ENCODE results near the gene NKX6-2.
"Not testable (repeated sequence)": the region's sequence is repeated elsewhere in the genome, so short reads cannot be mapped to it uniquely, and the experiment has no call there.

NKX6-2 gene

DNA sequence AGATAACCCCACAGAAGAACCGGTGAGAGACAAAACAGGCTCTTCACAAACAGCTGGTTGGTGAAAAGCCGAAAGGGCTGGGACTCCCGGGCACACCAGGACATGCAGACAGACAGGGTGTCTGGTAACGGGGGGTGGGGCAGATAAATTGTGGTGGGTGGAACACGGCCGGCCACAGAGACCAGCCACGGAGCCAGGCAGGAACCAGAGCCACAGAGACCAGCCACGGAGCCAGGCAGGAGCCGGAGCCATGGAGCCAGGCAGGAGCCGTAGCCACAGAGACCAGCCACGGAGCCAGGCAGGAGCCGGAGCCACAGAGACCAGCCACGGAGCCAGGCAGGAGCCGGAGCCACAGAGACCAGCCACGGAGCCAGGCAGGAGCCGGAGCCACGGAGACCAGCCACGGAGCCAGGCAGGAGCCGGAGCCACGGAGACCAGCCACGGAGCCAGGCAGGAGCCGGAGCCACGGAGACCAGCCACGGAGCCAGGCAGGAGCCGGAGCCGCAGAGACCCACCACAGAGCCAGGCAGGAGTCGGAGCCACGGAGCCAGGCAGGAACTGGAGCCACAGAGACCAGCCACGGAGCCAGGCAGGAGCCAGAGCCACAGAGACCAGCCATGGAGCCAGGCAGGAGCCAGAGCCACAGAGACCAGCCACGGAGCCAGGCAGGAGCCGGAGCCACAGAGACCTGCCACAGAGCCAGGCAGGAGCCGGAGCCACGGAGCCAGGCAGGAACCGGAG, 40.0 kb upstream of the NKX6-2 start:
- not testable (repeated sequence) for H3K27me3 Mint-ChIP-seq; DNase-seq (ENCODE audit: low spot score in 2 of 2); H3K4me3 Mint-ChIP-seq; H3K36me3 Mint-ChIP-seq (ENCODE audit: insufficient read depth); H3K9me3 Mint-ChIP-seq; ATAC-seq (replicated peaks; ENCODE audit: extremely low read depth, poor library complexity, severe bottlenecking); H3K27ac Mint-ChIP-seq (ENCODE audit: low read depth); H3K4me1 Mint-ChIP-seq

DNA sequence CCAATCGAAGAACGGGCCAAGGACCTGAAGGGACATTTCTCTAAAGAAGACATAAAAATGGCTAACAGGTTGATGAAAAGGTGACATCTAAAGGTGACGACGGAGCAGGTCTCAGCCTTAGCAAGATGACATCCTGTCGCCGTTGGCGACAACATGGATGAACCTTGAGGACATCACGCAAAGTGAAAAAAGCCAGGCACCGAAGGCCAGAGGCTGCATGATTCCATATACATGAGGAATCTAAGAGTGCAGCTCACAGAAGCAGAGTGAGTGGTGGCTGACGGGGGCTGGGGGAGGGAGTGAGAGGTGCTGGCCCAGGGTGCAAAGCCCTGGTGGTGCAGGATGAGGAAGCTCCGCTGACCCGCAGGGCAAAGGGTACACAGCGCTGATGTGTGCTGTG, 34.1 kb upstream of the NKX6-2 start:
- ATAC-seq (replicated peaks; ENCODE audit: extremely low read depth, poor library complexity, severe bottlenecking) (no peak), DNase-seq (ENCODE audit: low spot score in 2 of 2) (no peak)
- Mint-ChIP-seq H3K4me1 (no peaks in the 10 kb centered on the region), H3K27me3 (peaks cover 23% of the 10 kb centered on the region), H3K9me3 (no peaks in the 10 kb centered on the region), H3K36me3 (ENCODE audit: insufficient read depth) (no peaks in the 10 kb centered on the region), H3K27ac (ENCODE audit: low read depth) (no peak overlapping the region), H3K4me3 (no peak overlapping the region)

DNA sequence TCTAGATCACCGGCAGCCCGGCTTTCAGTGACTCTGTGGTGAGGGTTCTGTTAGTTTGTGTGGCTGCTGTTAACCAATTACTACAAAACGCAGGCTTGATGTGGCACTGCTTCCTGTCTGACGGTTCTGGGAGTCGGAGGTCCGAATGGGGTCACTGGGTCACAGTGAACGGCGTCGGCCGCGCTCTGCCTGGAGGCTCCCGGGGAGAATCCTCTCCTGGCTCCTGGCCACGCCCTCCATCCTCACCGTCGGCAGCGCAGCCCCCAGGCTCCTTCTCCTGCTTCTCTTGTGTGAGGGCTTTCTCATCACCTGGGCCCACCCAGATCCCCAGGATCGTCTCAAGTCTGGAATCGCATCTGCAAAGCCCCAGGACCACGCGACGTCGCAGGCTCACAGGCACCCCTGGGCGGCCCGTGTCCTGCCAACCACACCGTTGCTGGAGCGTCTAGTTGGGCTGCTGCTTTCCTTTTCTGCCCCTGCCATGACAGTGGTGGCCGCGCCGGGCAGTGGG, 31.8 kb upstream of the NKX6-2 start:
- DNase-seq (ENCODE audit: low spot score in 2 of 2) = no peak
- Mint-ChIP-seq H3K9me3 (no peaks in the 10 kb centered on the region), H3K36me3 (ENCODE audit: insufficient read depth) (no peaks in the 10 kb centered on the region), H3K27me3 (peaks cover 23% of the 10 kb centered on the region), H3K27ac (ENCODE audit: low read depth) (no peak overlapping the region), H3K4me1 (no peaks in the 10 kb centered on the region), H3K4me3 (no peak overlapping the region)
- no peak for ATAC-seq (replicated peaks; ENCODE audit: extremely low read depth, poor library complexity, severe bottlenecking)

DNA sequence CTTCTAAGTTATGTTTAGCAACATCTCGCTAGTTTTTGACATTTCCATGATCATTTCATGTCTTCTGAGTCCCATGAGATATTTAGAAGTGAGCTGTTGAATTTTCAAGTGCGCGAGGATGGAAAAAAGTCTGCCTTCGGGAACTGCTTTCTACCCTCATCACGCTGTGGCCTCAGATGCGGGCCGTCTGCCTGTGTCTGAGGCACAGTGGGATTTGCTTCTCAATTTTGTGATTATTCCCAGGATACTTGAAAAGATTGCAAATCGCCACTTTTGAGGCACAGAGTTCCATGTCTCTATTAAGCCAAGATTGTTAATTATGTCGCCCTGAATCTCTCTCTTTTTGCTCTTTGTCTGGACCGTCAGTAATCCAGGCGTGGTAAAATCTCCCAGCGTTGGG, 30.8 kb upstream of the NKX6-2 start:
- H3K36me3 Mint-ChIP-seq (ENCODE audit: insufficient read depth) = no peaks in the 10 kb centered on the region
- no peaks in the 10 kb centered on the region for H3K9me3 Mint-ChIP-seq
- no peak for DNase-seq (ENCODE audit: low spot score in 2 of 2)
- ATAC-seq (replicated peaks; ENCODE audit: extremely low read depth, poor library complexity, severe bottlenecking) = no peak
- H3K4me3 Mint-ChIP-seq = no peak overlapping the region
- no peaks in the 10 kb centered on the region for H3K4me1 Mint-ChIP-seq
- no peak overlapping the region for H3K27ac Mint-ChIP-seq (ENCODE audit: low read depth)
- peaks cover 23% of the 10 kb centered on the region for H3K27me3 Mint-ChIP-seq

DNA sequence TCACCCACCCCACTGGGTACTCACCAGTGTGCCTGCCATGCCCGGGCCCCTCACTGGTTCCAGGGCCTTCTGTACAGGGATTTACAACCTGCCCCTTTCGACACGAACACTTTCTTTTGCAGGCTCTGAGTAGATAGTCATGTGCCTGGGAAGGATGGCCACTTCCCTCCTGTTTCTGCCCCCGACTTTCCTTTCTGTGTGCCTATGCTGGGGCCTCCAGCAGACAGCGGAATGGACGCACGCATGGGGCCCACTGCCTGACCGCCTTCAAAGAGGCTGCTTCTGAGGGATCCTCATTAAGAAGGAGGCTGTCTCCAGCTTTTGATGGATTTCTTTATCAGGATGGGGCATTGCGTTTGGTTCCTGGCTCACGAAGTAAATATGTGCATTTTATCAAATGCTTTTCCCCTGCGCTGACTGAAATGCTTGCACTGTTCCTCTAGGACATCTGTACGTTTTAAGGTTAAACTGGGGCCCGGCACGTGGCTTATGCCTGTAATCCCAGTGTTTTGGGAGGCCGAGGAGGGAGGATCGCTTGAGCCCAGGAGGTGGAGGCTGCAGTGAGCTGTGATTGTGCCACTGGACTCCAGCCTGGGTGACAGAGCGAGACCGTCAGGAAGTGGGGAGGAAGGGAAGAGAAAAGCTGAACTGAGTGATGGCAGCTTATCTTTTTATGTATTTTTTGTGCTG, 29.4 kb upstream of the NKX6-2 start:
- Mint-ChIP-seq H3K27me3 (peaks cover 23% of the 10 kb centered on the region), H3K27ac (ENCODE audit: low read depth) (no peak overlapping the region), H3K4me1 (no peaks in the 10 kb centered on the region), H3K36me3 (ENCODE audit: insufficient read depth) (no peaks in the 10 kb centered on the region), H3K4me3 (no peak overlapping the region), H3K9me3 (no peaks in the 10 kb centered on the region)
- no peak for ATAC-seq (replicated peaks; ENCODE audit: extremely low read depth, poor library complexity, severe bottlenecking)
- DNase-seq (ENCODE audit: low spot score in 2 of 2) = no peak

DNA sequence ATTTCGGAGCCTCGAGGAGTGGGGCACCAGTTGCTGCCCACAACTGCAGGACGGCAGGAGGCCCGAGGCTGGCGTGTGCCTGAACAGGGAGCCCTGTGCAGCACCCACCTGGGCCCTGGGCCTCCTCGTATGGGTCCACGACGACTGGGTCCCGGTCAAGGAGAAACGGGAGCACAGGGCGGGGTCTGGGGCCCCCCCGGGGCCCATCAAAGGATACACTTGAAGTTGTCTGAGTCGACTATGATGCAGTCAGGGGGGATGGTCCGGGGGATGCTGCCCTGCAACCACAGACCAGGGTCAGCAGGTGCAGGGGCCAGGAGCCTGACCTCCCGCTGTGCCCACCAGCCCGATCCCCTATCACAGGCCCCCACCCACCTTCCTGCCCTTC, 28.5 kb upstream of the NKX6-2 start:
- H3K27me3 Mint-ChIP-seq = peaks cover 23% of the 10 kb centered on the region
- ATAC-seq (replicated peaks; ENCODE audit: extremely low read depth, poor library complexity, severe bottlenecking) (no peak), DNase-seq (ENCODE audit: low spot score in 2 of 2) (no peak)
- no peak overlapping the region for H3K4me3 Mint-ChIP-seq
- no peak overlapping the region for H3K27ac Mint-ChIP-seq (ENCODE audit: low read depth)
- H3K9me3 Mint-ChIP-seq = no peaks in the 10 kb centered on the region
- no peaks in the 10 kb centered on the region for H3K36me3 Mint-ChIP-seq (ENCODE audit: insufficient read depth)
- no peaks in the 10 kb centered on the region for H3K4me1 Mint-ChIP-seq

DNA sequence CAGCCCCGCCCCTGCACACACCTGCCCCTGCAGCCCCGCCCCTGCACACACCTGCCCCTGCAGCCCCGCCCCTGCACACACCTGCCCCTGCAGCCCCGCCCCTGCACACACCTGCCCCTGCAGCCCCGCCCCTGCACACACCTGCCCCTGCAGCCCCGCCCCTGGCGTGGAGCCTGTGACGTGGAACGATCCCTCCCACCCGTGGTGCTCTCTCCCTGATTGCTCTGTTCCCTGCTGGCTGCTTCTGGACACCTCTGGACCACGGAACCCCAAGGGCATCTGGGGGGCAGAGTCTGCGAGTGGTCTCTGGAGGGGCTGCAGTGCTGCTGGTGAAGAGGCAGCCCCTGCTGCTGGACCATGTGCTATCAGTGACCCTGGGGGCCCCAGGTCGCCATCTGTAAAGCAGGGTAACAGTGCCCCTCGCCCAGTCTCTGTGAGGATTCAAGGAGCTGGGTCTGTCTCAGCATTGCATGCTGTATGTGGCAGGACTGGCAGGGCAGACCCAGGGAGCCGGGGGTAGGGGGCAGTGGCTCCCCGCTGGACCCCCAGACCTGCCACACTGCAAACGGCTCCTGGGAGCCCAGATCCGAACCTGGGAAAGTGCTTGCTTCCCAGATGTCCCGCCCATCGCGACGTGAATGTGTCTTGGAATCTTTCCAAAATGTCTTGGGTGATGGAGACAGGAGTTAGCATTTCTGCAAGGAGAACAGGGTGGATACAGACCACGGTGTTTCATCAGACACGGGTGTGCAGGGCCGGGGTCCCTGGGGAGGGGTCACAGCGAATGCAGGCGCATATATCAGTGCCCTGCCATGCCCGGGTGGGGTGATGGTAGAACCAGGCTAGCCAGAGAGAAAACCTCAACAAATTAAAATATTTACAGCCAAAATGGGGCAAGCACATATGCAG, 27.9 kb upstream of the NKX6-2 start:
- Mint-ChIP-seq H3K9me3 (no peaks in the 10 kb centered on the region), H3K4me3 (no peak overlapping the region), H3K4me1 (no peaks in the 10 kb centered on the region), H3K27ac (ENCODE audit: low read depth) (no peak overlapping the region), H3K27me3 (peaks cover 23% of the 10 kb centered on the region), H3K36me3 (ENCODE audit: insufficient read depth) (no peaks in the 10 kb centered on the region)
- ATAC-seq (replicated peaks; ENCODE audit: extremely low read depth, poor library complexity, severe bottlenecking) = no peak
- DNase-seq (ENCODE audit: low spot score in 2 of 2) = no peak

DNA sequence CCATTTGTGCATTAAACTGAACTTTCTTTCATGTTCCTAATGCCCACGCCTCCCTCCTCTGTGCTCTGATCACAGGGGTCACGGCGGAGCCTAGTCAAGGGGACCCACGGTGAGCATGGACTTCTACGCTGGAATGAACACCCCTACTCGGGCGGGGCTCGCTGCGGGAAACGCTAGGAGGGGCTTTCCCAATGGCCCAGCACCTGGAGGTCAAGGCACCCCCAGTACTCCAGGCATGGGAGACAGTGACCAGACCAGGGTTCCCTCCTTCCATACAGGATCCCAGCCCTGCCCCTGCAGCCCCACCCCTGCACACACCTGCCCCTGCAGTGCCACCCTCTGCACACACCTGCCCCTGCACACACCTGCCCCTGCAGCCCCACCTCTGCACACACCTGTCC, 27.1 kb upstream of the NKX6-2 start:
- Mint-ChIP-seq H3K4me1 (no peaks in the 10 kb centered on the region), H3K27ac (ENCODE audit: low read depth) (no peak overlapping the region), H3K9me3 (no peaks in the 10 kb centered on the region), H3K4me3 (no peak overlapping the region), H3K27me3 (peaks cover 23% of the 10 kb centered on the region), H3K36me3 (ENCODE audit: insufficient read depth) (no peaks in the 10 kb centered on the region)
- ATAC-seq (replicated peaks; ENCODE audit: extremely low read depth, poor library complexity, severe bottlenecking) (no peak), DNase-seq (ENCODE audit: low spot score in 2 of 2) (no peak)

DNA sequence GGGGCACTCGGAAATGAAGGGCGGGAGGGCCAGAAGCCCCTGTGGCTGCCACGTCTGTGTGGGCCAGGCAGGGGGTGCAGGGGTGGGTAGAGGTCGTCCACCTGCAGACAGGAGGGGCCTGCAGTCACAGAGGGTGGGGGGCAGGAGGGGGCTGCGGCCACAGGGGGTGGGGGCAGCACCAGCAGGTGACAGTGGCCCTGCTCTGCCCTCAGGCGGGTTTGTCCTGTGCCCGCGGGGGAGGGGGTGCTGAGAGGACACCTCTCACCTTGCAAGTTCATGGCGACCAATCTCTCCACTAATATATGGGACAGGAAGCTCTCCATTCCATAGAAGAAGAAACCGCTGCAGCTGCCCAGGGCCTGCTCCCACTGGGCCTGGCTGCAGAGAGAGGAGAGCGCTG, 26.6 kb upstream of the NKX6-2 start:
- ATAC-seq (replicated peaks; ENCODE audit: extremely low read depth, poor library complexity, severe bottlenecking) = no peak
- Mint-ChIP-seq H3K27me3 (peaks cover 18% of the 10 kb centered on the region), H3K4me1 (no peaks in the 10 kb centered on the region), H3K27ac (ENCODE audit: low read depth) (no peak overlapping the region), H3K36me3 (ENCODE audit: insufficient read depth) (no peaks in the 10 kb centered on the region), H3K9me3 (no peaks in the 10 kb centered on the region), H3K4me3 (no peak overlapping the region)
- DNase-seq (ENCODE audit: low spot score in 2 of 2) = no peak

DNA sequence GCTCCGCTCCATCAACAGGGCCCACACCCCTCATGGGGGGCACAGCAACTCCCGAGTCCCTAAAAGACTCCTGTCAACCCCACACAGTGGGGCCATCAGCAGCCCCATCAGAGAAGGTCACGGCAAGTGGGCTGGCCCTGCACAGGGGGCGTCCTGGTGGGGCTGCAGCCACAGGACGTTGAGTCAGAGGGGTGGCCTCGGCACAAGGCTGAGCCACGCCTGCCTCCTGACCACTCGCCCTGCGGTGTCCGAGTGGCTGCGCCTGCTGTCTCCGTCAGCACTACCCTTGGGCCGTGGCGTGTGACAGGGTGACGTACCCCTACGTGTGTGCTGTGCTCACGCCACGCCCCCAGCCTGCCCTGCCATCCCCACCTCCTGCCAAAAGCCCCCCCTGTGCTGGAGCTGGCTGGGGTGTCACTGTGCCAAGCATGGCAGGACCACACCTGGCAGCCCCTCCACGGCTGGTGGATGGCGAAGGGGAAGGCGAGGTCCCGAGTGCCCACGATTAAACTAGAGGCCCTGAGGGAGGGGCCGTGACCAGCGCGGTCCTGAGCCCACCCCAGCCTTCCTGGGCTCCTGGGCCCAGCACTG, 26.0 kb upstream of the NKX6-2 start:
- Mint-ChIP-seq H3K9me3 (no peaks in the 10 kb centered on the region), H3K4me3 (no peak overlapping the region), H3K36me3 (ENCODE audit: insufficient read depth) (no peaks in the 10 kb centered on the region), H3K27me3 (peaks cover 13% of the 10 kb centered on the region), H3K4me1 (no peaks in the 10 kb centered on the region), H3K27ac (ENCODE audit: low read depth) (no peak overlapping the region)
- ATAC-seq (replicated peaks; ENCODE audit: extremely low read depth, poor library complexity, severe bottlenecking) (no peak), DNase-seq (ENCODE audit: low spot score in 2 of 2) (no peak)

DNA sequence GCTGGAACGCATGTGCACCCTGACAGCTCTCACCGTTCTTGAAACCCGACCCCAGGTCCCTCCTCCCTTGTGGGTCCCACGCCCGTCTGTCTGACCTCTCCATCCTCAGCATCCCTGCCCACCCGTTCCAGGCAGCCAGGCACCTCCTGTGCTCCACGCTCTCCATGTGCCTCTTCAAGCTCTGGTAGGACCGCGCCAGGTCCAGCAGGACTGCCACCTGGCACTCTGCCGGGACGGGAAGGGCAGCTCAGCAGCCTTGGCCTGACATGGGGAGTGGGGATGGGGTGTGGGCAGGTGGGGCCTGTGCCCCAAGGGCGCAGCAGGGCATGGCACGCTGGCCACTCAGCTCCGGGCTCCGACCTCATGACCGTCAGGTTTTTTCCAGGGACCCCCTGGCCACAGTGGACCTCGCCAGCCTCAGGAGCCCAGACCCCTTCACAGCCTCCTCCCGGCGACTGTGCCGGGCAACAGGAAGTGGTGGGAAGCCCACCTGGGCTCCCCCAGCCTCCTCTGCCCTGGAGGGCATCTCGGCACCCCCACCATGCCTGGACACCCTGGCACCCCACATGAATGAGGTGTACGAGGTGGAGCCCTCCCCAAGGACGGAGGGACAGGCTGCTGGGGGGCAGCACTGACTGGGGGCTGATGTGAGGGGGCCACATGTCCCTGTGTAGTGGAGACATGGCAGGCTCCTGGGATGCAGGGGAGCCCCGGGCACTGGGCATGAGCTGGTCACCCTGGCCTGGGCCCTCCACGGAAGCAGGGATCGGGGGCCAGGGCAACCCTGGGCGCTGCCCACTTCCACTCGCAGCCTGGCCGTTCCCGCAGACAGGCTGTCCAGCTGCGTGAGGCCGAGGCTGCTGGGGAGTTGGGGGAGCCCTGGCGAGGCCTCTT, 25.1 kb upstream of the NKX6-2 start:
- Mint-ChIP-seq H3K4me3 (no peak overlapping the region), H3K27ac (ENCODE audit: low read depth) (no peak overlapping the region), H3K27me3 (peaks cover 6% of the 10 kb centered on the region), H3K36me3 (ENCODE audit: insufficient read depth) (no peaks in the 10 kb centered on the region), H3K9me3 (no peaks in the 10 kb centered on the region), H3K4me1 (no peaks in the 10 kb centered on the region)
- DNase-seq (ENCODE audit: low spot score in 2 of 2) = no peak
- ATAC-seq (replicated peaks; ENCODE audit: extremely low read depth, poor library complexity, severe bottlenecking) = no peak
